ENCODE measurements around the gene ZSCAN9.

GRCh38 chr6:28206928-28207509 is 18.1 kb upstream of the ZSCAN9 start:
- TF ChIP-seq POLR2AphosphoS5 (IDR thresholded peaks at IDR 0.05; ENCODE audit: low read depth, low read length) (no peak), CTCF (IDR thresholded peaks at IDR 0.05; ENCODE audit: control extremely low read depth in 1 of 3, insufficient read depth in 1 of 3, low read depth in 1 of 3, low read length in 3 of 3) (no peak)

All from H1 (cell line).